H1 (cell line): Measurements from ENCODE around the gene MYO9A. TPM values are rescaled to one million over a fixed set of nuclear protein-coding genes. Genes with fewer than 3 reads are reported as not detected.
A peak's percentile ranks its signal among the peaks of the same experiment; 100 is the strongest.

Experiments
- CBX5 ChIP-seq: fragments of 300-800, 300-1000 bp; sonication (generic); IDR thresholded peaks from 2 replicates; pipeline ENCODE4 v1.7.1; 2016; ENCODE audit warnings: antibody characterized with exemption, low read length, low read depth
- CEBPB ChIP-seq: IDR thresholded peaks from 2 replicates; pipeline ENCODE4 v1.6.1; 2012; ENCODE audit warnings: low read depth, low read length
- CREB1 ChIP-seq: IDR thresholded peaks from 2 replicates; pipeline ENCODE4 v1.6.1; 2012; ENCODE audit warnings: inconsistent platforms
- EP300 ChIP-seq, 2 experiments: IDR thresholded peaks; 1 replicate in 1 of 2; 2 replicates in 1 of 2; pipeline ENCODE4 v1.6.1; 2011 to 2012; ENCODE audit warnings: low read depth in 2 of 2, low read length in 2 of 2, mild to moderate bottlenecking in 2 of 2, borderline replicate concordance in 1 of 2, inconsistent platforms in 1 of 2, moderate library complexity in 1 of 2
- FOSL1 ChIP-seq: IDR thresholded peaks from 2 replicates; pipeline ENCODE4 v1.6.1; 2011; ENCODE audit warnings: mild to moderate bottlenecking, low read depth, low read length, moderate library complexity; ENCODE audit not compliant: insufficient read depth
- GTF2F1 ChIP-seq: IDR thresholded peaks from 2 replicates; pipeline ENCODE4 v1.6.1; 2012; ENCODE audit warnings: low read depth, low read length, improper control_type of control experiment, borderline replicate concordance
- HDAC6 ChIP-seq: IDR thresholded peaks from one replicate; pipeline ENCODE4 v1.7.1; 2012; ENCODE audit warnings: low read depth, mild to moderate bottlenecking, inconsistent platforms, low read length, moderate library complexity
- KDM1A ChIP-seq: fragments of 200-600, 300-600 bp; sonication (generic); IDR thresholded peaks from 2 replicates; pipeline ENCODE4 v1.7.1; 2016; ENCODE audit warnings: mild to moderate bottlenecking, low read length, borderline replicate concordance
- KDM5A ChIP-seq: fragments of 200-600 bp; IDR thresholded peaks from 2 replicates; pipeline ENCODE4 v1.7.1; 2012; ENCODE audit warnings: mild to moderate bottlenecking, low read length, inconsistent platforms, mixed read lengths
- PHF8 ChIP-seq: fragments of 200-600 bp; sonication (generic); conservative IDR thresholded peaks from 2 replicates; pipeline ENCODE4 v1.7.1; 2012; ENCODE audit warnings: low read depth, mild to moderate bottlenecking, inconsistent platforms, low read length, moderate library complexity
- POLR2A ChIP-seq, 2 experiments: IDR thresholded peaks; 1 replicate in 1 of 2; 2 replicates in 1 of 2; pipeline ENCODE4 v1.6.1; 2011; ENCODE audit warnings: low read depth in 2 of 2, low read length in 2 of 2, mild to moderate bottlenecking in 2 of 2; ENCODE audit errors: control extremely low read depth in 1 of 2
- POU5F1 ChIP-seq: IDR thresholded peaks from 2 replicates; pipeline ENCODE4 v1.6.1; 2011; ENCODE audit warnings: low read depth, mild to moderate bottlenecking, low read length, moderate library complexity
- RFX5 ChIP-seq: IDR thresholded peaks from 2 replicates; pipeline ENCODE4 v1.6.1; 2011; ENCODE audit warnings: low read depth, low read length, improper control_type of control experiment, borderline replicate concordance
- RNF2 ChIP-seq: fragments of 200-900, 300-1000 bp; sonication (generic); IDR thresholded peaks from 2 replicates; pipeline ENCODE4 v1.7.1; 2016; ENCODE audit warnings: borderline replicate concordance, low read depth, mild to moderate bottlenecking, antibody characterized with exemption, low read length; ENCODE audit not compliant: poor library complexity, severe bottlenecking; ENCODE audit errors: missing control alignments
- SP4 ChIP-seq: IDR thresholded peaks from 2 replicates; pipeline ENCODE4 v1.6.1; 2012; ENCODE audit warnings: low read length, inconsistent platforms
- SRF ChIP-seq: IDR thresholded peaks from 2 replicates; pipeline ENCODE4 v1.6.1; 2011; ENCODE audit warnings: mild to moderate bottlenecking, low read depth, low read length, moderate library complexity
- SUZ12 ChIP-seq: fragments of 200-600 bp; sonication (generic); IDR thresholded peaks from 2 replicates; pipeline ENCODE4 v1.6.1; 2012; ENCODE audit warnings: mild to moderate bottlenecking, inconsistent platforms, low read length, moderate library complexity, mixed read lengths
- TAF1 ChIP-seq: IDR thresholded peaks from 2 replicates; pipeline ENCODE4 v1.6.1; 2011; ENCODE audit warnings: mild to moderate bottlenecking, low read depth, low read length
- TEAD4 ChIP-seq: IDR thresholded peaks from 2 replicates; pipeline ENCODE4 v1.6.1; 2012; ENCODE audit warnings: low read depth, low read length, inconsistent platforms, mixed read lengths
- polyA plus RNA-seq, 7 experiments: library from polyadenylated mRNA; depleted of rRNA in 3 of 7; stranded (reverse) in 5 of 7; unstranded in 2 of 7; fragments of >200 nt in 5 of 7; fragments of 200-250 nt in 2 of 7; gene quantifications; 1 replicate in 5 of 7; 2 replicates in 1 of 7; 4 replicates in 1 of 7; pipeline versions ENCODE4 v1.2.1 to v1.2.3, GENCODE V29; 2011 to 2013; ENCODE audit warnings: missing spikeins in 2 of 7, mixed read lengths in 2 of 7
- total RNA-seq: library from RNA; stranded (reverse); fragmentation: NEBNext Ultra II Directional; extraction: Animal tissue kit (Norgen Biotek cat#: 25700); gene quantifications from 2 replicates; pipeline ENCODE4 v1.2.1, GENCODE V29; 2021
- TF ChIP-seq, protein P1 (sequence below): IDR thresholded peaks from 2 replicates; pipeline ENCODE4 v1.6.1; 2012; ENCODE audit warnings: low read length, inconsistent platforms
- TF ChIP-seq, protein P2 (sequence below): IDR thresholded peaks from 2 replicates; pipeline ENCODE4 v1.6.1; 2011; ENCODE audit warnings: low read length, improper control_type of control experiment

Gene MYO9A
- total and polyA plus RNA-seq, 2 of the 8 experiments (the other 6 are each of a cell fraction or from before 2014, with no cell fraction given) = 3.9 to 26.0 TPM

DNA sequence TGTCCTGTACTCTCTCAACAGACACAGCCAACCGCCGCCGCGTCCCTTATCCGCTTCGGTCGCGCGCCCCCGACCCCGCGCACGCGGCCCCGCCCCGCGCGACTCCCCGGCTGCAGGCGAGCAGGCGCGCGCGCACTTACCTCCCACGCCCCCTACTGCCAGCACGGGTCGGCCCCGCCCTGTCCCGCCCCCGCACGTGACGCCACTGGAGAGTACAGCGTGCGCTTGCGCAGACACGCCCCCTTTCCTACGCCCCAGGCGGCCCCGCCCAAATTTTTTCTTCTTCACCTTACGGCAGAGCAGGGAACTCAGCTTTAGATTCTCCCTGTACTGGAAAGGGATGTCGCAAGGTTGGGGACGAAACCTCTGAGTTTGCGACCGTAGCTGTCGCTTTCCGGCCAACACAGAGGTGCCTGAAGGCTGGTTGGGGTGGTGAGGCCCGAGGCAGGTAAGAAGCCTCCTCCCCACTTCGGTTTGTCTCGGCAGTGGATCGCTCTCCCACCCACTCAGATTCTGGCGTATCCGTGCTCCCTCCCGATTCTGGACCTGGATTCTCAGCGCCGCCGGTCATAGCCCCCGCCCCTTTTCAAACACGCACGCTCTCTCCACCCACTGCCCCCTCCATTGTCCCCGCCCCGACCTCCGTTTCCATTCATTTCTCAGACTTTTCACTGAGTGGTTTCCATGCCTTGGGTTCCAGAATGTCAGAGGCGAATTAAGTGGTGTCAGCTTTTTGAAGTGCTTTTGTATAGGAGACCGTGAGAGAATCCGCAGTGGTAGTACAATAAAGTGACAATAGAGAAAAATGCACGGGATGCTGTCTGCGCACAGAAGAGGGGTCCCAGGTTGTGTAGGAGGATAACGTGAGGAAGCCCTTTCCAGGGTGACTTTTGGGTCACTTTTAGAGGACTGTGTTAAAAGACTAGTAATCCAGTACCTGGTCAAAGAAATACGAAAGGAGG, at the start of gene MYO9A, which contains the start of gene SENP8 (continued):
- no peak for TF ChIP-seq CBX5
- TF ChIP-seq HDAC6 = no peak
- TF ChIP-seq, protein P1, sequence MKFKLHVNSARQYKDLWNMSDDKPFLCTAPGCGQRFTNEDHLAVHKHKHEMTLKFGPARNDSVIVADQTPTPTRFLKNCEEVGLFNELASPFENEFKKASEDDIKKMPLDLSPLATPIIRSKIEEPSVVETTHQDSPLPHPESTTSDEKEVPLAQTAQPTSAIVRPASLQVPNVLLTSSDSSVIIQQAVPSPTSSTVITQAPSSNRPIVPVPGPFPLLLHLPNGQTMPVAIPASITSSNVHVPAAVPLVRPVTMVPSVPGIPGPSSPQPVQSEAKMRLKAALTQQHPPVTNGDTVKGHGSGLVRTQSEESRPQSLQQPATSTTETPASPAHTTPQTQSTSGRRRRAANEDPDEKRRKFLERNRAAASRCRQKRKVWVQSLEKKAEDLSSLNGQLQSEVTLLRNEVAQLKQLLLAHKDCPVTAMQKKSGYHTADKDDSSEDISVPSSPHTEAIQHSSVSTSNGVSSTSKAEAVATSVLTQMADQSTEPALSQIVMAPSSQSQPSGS = no peak
- no peak for TF ChIP-seq KDM5A
- peak; percentile 86 for TF ChIP-seq CEBPB
- TF ChIP-seq POU5F1 = no peak
- TF ChIP-seq RFX5 = no peak
- no peak for TF ChIP-seq SRF
- peak; percentile 61 for TF ChIP-seq CREB1
- TF ChIP-seq EP300 (IDR thresholded peaks at IDR 0.05; ENCODE audit: borderline replicate concordance in 1 of 2, low read depth in 2 of 2, low read length in 2 of 2) = no peak
- TF ChIP-seq TAF1 = peak; percentile 87
- TF ChIP-seq SUZ12 = no peak
- peak; percentile 86 for TF ChIP-seq PHF8
- no peak for TF ChIP-seq RNF2
- peak; percentile 96 for TF ChIP-seq SP4
- TF ChIP-seq, protein P2, sequence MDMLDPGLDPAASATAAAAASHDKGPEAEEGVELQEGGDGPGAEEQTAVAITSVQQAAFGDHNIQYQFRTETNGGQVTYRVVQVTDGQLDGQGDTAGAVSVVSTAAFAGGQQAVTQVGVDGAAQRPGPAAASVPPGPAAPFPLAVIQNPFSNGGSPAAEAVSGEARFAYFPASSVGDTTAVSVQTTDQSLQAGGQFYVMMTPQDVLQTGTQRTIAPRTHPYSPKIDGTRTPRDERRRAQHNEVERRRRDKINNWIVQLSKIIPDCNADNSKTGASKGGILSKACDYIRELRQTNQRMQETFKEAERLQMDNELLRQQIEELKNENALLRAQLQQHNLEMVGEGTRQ = peak; percentile 93
- peak; percentile 30 to 93 for TF ChIP-seq POLR2A (IDR thresholded peaks at IDR 0.05; ENCODE audit: control extremely low read depth in 1 of 2, low read depth in 2 of 2, low read length in 2 of 2)
- 0 out of 2 replicates have a peak, but pooled peaks have one; percentile 44 for TF ChIP-seq FOSL1
- no peak for TF ChIP-seq KDM1A
- no peak for TF ChIP-seq GTF2F1
- TF ChIP-seq TEAD4 = no peak
